Activated gamma-delta T cell (primary cell): Measurements from ENCODE around the gene PIK3R1.
"Not testable (repeated sequence)": the region's sequence is repeated elsewhere in the genome, so short reads cannot be mapped to it uniquely, and the experiment has no call there.

Source experiments
- DNase-seq: peaks from one replicate; lab custom pipeline; 2025; lab: John Stamatoyannopoulos, UW

Gene PIK3R1

GRCh38 chr5:68226546-68227073 is 11.1 kb downstream of the PIK3R1 start:
- DNase-seq = no peak

- DNase-seq = no peak
Observed at GRCh38 chr5:68227532-68228160, 12.1 kb downstream of the PIK3R1 start.

GRCh38 chr5:68229416-68229815 is 13.9 kb downstream of the PIK3R1 start:
- no peak for DNase-seq

GRCh38 chr5:68230285-68230684 is 14.7 kb downstream of the PIK3R1 start:
- DNase-seq = no peak

GRCh38 chr5:68231414-68232076 is 16.0 kb downstream of the PIK3R1 start:
- no peak for DNase-seq

- DNase-seq = no peak
Observed at GRCh38 chr5:68232277-68232676, 16.7 kb downstream of the PIK3R1 start.

GRCh38 chr5:68233075-68233474 is 17.5 kb downstream of the PIK3R1 start:
- DNase-seq = no peak

- not testable (repeated sequence) for DNase-seq
Observed at GRCh38 chr5:68235229-68235628, 19.7 kb downstream of the PIK3R1 start.

- DNase-seq = no peak
Observed at GRCh38 chr5:68237715-68238114, 22.2 kb downstream of the PIK3R1 start.

- peak; percentile 39 for DNase-seq
Observed at GRCh38 chr5:68239487-68239886, 23.9 kb downstream of the PIK3R1 start.

GRCh38 chr5:68240202-68240601 is 24.6 kb downstream of the PIK3R1 start:
- DNase-seq = no peak

GRCh38 chr5:68240771-68241170 is 25.2 kb downstream of the PIK3R1 start:
- no peak for DNase-seq

GRCh38 chr5:68242743-68243142 is 27.2 kb downstream of the PIK3R1 start:
- no peak for DNase-seq

- DNase-seq = no peak
Observed at GRCh38 chr5:68243251-68243650, 27.7 kb downstream of the PIK3R1 start.

GRCh38 chr5:68243681-68244080 is 28.1 kb downstream of the PIK3R1 start:
- no peak for DNase-seq

GRCh38 chr5:68245319-68245718 is 29.8 kb downstream of the PIK3R1 start:
- no peak for DNase-seq

- no peak for DNase-seq
Observed at GRCh38 chr5:68246802-68247201, 31.2 kb downstream of the PIK3R1 start.

- DNase-seq = no peak
Observed at GRCh38 chr5:68247627-68248026, 32.1 kb downstream of the PIK3R1 start.

GRCh38 chr5:68248896-68249295 is 33.3 kb downstream of the PIK3R1 start:
- DNase-seq = no peak

GRCh38 chr5:68249520-68249919 is 34.0 kb downstream of the PIK3R1 start:
- no peak for DNase-seq

- DNase-seq = no peak
Observed at GRCh38 chr5:68250661-68251298, 35.2 kb downstream of the PIK3R1 start.

GRCh38 chr5:68251386-68251785 is 35.8 kb downstream of the PIK3R1 start:
- no peak for DNase-seq
